Measurements from ENCODE around the gene SCNN1B. TPM values are rescaled to one million over a fixed set of nuclear protein-coding genes. Genes with fewer than 3 reads are reported as not detected.
"Not testable (repeated sequence)": the region's sequence is repeated elsewhere in the genome, so short reads cannot be mapped to it uniquely, and the experiment has no call there.

Gene SCNN1B
- total RNA-seq, 1 donor from 2014 or later: 1.4 TPM

DNA sequence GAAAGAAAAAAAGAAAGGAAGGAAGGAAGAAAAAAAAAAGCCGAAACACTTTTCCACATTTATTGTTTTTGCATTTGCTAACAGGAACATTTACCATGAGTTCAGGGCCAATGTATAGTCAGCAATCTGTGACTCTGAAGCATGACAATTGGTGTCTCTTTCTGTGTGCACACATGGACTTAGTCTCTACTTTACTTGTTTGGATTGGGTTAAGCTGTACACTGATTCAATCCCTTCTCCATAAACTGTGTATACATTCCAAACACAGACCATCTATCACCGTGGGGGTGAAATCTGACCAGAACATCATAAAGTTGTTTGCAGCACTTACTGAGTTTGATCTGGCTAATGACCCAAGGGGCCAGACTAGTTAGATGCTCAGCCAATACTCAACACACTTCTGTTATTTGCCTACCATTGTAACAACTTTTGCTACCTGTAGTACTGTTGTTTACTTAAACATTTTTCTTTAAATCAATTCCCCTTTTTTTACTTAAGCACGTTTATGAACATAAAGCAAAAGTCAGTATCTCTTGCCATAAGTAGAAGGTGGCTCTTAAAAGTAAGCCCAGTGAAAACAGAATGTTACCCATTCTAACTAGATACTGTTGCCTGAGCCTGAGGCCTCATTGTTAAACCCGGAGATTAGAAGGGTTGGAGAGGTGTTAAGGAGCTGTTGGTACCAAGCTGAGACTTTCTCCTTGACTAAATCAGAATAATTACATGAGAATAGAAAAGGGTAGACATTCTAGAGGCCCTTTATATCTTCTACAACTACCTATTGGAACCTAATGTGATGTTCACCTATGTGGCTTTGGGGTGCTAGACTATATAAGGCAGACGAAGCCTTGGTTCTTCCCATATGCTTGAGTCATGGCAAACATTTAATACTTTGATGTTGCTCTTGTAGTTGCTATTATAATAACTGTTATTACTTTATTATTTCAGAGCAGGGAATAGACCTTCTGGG, 41.8 kb downstream of the SCNN1B start:
- DNase-seq (no peak), ATAC-seq (no peak)
- intact Hi-C loops (cut with micrococcal nuclease): no loop called here

DNA sequence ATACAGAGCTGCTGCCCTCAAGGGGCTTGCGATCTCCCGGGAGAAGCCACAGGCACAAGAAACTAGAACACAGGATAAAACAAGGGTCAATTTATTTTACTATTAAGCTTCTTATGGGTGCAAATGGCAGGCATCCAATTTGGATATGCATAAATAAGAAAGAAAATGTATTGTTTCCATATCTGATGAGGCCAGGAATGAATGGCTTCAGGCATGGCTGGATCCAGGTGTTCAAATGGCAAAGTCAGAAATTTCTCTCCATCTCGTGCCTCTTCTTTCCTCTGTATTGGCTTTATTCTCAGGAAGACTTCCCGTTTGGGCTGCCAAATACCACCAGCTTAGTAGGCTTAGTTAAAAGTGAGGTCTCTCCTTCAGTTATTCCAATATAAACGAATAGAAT, 43.1 kb downstream of the SCNN1B start:
- ATAC-seq (no peak), DNase-seq (no peak)
- intact Hi-C loops (cut with micrococcal nuclease): no loop called here

DNA sequence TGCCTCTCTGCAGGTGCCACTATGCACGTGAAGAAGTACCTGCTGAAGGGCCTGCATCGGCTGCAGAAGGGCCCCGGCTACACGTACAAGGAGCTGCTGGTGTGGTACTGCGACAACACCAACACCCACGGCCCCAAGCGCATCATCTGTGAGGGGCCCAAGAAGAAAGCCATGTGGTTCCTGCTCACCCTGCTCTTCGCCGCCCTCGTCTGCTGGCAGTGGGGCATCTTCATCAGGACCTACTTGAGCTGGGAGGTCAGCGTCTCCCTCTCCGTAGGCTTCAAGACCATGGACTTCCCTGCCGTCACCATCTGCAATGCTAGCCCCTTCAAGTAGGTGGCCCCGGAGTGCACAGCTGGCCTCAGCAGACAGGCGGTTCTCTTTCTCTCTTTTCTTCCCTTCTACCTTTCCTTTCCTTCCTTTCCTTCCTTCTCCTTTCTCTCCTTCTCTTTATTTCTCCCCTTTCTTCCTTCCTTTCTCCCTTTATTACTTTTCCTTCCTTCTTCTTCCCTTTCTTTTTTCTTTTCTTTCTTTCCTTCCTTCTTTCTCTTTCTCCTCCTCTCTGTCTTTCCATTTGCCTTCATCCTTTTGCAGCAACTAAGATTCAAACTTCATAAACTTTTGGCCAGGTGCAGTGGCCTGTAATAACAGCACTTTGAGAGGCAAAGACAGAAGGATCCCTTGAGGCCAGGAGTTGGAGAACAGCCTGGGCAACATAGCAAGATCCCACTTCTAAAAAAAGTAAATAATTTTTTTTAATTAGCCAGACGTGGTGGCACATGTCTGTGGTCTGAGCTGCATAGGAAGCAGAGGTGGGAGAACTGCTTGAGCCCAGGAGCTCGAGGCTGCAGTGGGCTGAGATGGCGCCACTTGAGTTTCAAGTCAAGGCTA, 46.7 kb downstream of the SCNN1B start:
- no peak for DNase-seq
- intact Hi-C loops (cut with micrococcal nuclease): no loop called here
- ATAC-seq: no peak

DNA sequence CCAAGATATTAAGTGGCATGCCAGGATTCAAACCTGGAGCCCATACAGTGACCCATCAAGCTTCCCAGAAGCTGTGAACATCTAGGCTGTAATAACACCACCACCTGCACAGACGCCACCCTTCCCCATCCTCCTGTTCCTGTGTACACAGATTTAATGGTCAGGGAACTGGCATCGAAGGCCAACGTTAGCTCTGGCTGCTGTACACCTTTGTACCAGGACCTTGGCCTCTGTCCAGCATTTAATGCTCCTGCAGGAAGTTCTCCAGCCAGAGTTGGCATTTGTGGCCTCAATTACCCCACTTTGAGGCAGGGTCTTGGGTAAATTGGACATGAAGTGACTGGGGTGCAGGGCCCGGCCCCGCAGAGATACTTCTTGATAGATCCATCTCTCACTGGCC, 49.3 kb downstream of the SCNN1B start:
- intact Hi-C loops (cut with micrococcal nuclease): no loop called here
- ATAC-seq (no peak), DNase-seq (no peak)

DNA sequence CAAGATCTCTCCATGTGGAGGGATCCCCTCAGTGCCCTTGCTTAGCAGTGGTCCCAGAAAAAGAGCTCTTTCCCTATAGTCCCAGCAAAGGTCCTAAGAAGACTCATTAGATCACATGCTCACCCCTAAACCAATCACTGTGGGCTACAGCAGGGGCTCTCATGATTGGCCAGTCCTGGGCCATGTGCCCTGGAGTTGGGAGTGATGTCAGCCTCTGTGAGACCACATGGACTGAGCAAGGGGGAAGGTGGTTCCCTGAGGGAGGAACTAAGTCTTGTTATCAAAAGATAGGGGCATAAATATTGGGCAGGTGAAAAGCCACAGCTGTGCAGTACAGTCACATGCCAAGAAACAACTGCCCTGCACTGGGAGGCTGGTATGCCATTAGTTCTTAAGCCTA, 51.3 kb downstream of the SCNN1B start:
- intact Hi-C loops (cut with micrococcal nuclease): no loop called here
- DNase-seq (no peak), ATAC-seq (no peak)

DNA sequence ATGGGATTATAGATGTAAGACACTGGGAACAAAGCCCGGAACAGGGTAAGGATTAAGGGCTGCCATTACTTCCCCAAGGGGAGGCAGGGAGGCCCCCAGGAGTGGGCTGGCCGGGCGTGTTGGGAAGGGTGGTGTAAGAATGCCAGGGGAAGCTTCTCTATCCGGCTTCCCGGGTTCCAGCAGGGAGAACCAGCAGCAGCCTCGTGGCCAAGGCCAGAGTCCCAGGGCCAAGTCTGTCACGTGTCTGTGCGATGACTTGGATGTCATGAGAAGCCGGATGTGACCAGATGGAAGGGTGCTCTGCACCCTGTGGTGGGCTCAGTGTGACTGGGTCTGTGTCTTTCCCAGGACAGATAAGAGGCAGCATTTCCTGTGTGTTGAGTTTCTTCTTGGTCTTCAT, 52.1 kb downstream of the SCNN1B start:
- no peak for ATAC-seq
- no peak for DNase-seq
- intact Hi-C loops (cut with micrococcal nuclease): no loop called here

DNA sequence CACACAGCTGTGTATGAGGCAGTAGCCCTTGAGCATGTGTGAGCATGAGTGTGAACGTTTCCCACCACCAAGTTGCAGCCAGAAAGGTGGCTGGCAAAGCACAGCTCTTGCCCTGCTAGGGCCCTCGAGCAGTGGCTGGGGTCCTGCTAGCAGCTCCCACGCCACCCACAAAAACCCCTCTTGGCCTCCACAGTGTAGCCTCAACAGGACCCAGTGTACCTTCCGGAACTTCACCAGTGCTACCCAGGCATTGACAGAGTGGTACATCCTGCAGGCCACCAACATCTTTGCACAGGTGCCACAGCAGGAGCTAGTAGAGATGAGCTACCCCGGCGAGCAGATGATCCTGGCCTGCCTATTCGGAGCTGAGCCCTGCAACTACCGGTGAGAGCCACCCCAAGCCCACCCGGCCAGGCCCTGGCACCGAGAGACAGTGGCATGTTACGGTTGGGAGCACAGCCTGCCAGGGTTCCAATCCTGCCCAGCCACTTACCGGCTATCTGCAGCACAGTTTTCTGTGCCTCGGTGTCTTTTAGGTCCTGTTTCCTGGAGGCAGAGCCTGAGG, 53.1 kb downstream of the SCNN1B start:
- ATAC-seq: no peak
- intact Hi-C loops (cut with micrococcal nuclease): no loop called here
- DNase-seq: no peak

DNA sequence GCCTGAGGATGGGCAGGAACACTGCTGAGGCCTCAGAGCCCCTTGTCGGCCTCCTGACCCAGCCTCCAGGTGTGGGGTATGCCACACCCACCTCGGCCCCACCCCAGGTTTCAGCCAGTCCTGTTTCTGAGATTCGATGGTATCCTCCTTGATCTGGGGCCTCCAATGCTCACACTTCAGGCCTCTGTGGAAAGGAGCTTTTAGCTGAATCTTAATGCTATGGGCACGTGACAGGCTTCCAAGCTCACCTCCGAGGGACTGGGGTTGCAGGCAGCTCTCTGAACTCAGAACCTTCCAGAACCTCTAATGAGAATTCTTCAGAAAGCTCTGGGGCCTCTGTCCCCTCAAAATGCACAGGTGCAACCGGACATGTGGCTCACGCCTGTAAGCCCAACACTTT, 54.8 kb downstream of the SCNN1B start:
- DNase-seq (no peak), ATAC-seq (no peak)
- intact Hi-C loops (cut with micrococcal nuclease): no loop called here

DNA sequence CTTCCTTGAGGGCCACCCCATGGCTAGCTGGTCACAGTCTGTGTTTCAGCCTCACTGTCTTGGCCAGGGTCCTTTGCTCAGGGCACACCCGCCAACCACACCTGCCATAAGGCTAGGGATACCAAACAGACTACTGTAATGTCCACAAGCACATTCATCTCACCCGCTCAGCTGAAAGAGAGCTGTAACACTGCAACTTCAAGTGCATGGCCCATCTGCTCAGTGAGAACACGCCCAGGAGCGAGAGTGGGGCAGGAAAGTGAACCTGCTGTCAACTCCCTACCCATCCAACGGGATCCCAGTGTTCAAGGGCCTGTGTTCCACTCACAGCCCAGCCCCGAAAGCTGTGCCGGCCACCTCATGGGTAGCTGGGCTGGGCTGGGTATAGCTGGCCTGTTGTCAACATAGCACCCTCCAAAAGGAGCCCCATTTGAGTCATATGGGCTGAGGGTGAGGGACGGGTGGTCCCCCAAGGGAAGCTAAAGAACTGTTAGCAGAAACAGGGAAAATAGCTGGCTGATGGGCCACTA, 55.7 kb downstream of the SCNN1B start:
- intact Hi-C loops (cut with micrococcal nuclease): no loop called here
- ATAC-seq: no peak

DNA sequence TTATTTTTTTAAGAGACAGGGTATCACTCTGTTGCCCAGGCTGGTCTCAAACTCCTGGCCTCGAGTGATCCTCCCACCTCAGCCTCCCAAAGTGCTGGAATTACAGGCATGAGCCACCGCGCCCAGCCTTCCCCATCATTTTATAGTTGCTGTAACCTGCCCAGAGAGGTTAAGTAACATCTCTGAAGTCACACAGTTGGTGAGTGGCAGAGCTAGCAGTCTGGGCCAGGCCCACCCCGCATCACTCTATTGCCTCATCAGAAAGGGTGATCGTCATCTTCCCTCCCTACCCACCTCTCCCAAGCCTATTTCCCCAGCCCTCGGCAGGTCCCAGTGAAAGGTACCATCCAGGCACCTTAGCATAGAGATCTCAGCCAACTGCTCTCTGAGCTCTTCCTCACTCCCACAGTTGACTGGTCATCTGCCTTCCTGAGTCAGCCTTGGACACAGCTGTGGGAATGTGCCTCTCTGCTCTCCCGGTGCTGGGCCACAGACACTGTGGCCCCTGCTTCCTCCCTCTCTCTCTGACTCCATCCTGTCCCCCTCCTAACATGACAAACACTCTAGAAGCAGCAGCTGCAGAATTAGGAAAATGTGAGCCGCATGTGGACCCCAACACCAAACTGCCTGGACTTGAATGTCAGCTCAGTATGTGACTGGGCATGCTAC, 57.1 kb downstream of the SCNN1B start:
- intact Hi-C loops (cut with micrococcal nuclease): no loop called here
- DNase-seq (no peak), ATAC-seq (no peak)

More for the DNA sequence above, 55.7 kb downstream of the SCNN1B start:
- DNase-seq: no peak

DNA sequence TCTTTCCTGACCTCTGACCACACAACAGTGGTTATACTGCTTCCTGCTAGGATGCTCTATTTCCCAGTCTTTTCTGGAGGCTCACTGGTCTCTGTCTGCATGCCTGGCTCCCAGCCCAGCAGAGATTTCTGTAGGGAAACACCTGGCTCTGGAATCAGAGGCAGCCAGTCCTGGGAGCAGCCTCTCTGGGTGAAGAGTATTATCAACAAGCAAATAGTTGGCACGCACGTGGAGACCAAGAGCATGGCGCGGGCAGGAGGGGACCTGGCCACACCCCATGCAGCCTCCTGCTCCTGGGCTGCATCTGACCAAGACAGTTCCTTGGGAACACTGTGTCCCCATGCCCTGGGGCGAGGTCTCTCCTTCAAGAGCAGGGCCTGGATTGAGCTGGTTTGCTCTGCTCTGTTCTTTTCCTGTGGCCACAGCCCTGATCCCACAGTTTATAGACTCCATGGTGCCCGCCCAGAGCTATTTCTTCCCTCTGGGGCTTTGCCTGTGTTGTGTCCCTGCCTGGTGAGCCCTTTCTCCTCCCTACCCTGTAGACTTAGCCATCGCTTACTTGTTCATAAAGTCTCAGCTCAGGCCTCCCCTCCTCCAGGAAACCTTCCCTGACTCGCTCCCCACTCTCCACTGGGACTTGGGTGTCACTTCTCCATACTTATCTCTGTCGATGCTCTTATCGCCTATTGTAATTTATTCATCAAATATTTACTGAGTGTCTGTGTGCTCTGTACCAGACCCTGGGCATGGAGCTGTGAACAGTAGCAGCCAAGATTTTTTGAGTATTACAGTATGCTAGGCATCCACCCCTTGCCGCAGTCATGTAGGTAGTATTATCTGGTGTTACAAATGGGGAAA, 60.6 kb downstream of the SCNN1B start:
- peak; percentile 84 for ATAC-seq
- intact Hi-C loops (cut with micrococcal nuclease): no loop called here

DNA sequence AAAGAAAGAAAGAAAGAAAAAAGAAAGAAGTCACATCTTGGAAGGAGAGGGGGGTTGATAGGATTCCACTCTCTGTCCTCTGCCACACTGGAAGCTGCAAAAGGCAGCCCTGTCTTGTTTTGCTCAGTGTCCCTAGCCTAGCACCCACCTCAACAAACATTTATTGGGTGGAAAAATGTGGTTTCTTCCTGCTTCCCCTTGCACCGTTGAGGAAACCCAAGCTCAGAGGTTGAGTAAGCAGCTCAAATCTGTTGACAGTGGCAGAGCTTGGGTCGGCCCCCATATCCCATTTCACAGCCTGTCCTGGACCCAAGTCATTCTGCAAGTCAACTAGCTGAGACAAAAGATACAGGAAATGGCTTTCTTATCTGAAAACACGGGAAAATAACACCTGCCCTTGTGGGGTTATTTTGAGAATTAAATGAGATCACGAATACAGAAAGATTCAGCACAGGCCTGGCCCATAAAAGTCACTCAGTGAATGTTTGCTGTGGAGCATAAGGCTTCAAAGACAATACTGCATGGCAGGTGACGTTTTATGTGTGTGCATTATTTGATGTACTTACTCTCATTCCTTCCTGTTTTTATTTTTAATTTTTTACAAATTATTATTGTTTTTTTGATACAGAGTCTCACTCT, 63.6 kb downstream of the SCNN1B start:
- DNase-seq (no peak), ATAC-seq (no peak)
- intact Hi-C loops (cut with micrococcal nuclease): no loop called here

More for the DNA sequence above, 60.6 kb downstream of the SCNN1B start:
- peak; percentile 35 for DNase-seq

DNA sequence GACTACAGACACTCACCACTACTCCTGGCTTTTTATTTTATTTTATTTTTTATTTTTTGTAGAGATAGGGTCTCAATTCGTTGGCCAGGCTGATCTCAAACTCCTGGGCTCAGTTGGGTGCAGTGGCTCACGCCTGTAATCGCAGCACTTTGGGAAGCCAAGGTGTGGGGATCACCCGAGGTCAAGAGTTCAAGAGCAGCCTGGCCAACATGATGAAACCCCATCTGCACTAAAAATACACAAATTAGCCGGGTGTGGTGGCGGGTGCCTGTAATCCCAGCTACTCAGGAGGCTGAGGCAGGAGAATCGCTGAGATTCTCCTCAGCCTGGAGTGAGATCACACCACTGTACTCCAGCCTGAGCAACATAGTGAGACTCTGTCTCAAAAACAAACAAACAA, 64.2 kb downstream of the SCNN1B start:
- intact Hi-C loops (cut with micrococcal nuclease); ATAC-seq; DNase-seq: not testable (repeated sequence)

DNA sequence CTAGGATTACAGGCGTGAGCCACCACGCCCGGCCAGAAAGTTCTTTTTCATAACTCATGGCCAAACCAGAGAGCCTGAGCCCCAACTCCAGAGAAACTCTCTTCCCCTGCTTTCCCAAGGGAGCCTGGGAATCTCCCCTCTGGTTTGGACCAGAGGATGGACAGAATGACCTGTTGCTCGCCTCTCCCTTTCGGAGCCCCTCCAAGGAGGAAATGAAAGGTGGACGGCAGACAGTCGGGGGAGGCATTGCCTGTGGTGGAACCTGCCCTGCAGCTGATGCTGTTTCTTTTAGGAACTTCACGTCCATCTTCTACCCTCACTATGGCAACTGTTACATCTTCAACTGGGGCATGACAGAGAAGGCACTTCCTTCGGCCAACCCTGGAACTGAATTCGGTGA, 65.5 kb downstream of the SCNN1B start:
- DNase-seq (no peak), ATAC-seq (no peak)
- intact Hi-C loops (cut with micrococcal nuclease): no loop called here

DNA sequence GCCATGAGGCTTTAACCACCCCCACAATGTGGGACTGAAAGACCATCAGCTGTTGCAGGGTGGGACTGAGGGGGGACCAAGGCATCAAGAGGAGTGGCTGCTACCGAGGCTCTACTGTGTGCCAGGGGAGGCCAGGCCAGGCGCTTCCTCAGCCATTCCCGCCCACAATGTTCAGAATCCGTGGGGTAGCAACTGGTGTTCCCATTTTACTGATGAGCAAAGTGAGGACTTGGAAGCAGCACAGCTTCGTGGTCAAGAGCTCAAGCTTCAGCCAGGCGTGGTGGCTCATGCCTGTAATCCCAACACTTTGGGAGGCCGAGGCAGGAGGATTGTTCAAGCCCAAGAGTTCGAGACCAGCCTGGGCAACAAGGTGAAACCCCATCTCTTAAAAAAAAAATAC, 65.9 kb downstream of the SCNN1B start:
- no peak for DNase-seq
- intact Hi-C loops (cut with micrococcal nuclease): no loop called here
- no peak for ATAC-seq

DNA sequence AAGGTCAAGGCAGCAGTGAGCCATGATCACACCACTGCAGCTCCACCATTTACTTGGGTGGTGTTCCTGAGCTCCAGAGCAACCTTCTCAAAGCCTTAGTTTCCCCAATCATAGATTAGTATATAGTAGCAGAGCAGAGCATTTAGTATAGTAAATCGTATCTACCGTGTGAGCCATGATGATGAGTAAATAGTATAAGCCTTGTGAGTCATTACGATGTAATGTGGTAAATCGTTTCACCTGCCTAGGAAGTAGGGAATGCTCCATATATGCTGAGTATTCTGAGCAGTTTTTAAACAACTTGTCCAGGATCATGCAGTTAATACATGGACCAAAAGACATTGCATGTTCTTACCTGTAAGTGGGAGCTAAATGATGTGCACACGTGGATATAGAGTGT, 66.4 kb downstream of the SCNN1B start:
- ATAC-seq (no peak), DNase-seq (no peak)
- intact Hi-C loops (cut with micrococcal nuclease): no loop called here

DNA sequence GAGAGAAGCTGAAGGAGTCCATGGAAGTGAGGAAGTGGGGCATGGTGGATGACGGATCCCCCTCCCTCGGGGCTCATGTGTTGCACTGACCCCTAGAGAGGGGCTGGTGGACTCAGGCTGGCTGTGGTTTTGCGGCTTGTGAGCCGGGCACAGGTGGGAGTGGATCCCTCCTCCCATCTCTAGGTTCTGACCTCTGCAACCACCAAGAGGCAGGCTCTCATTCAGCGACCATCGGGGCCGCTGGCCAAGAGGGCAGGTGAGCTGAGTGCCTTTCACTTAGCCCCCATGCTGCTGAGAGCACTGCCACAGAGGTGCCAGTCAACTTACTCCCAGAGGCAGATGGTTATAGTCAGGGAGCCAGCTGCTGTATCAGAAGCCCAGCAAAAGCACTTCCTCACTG, 67.3 kb downstream of the SCNN1B start:
- intact Hi-C loops (cut with micrococcal nuclease): no loop called here

DNA sequence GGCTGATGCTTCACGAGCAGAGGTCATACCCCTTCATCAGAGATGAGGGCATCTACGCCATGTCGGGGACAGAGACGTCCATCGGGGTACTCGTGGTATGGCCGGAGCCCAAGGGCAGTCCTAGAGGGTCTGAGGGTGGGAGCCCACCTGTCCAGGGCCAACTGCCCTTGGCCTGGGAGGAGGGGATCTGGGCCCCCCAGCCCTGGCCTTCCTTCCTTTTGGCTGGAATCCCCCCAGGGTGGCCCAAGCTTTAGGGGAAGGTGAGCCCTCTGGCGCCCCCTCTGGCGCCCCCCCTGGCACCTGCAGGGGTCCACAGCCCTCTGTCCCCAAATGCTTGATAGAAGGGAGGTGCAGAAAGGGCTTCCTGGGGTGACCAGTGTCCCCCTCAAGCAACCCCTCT, 69.3 kb downstream of the SCNN1B start:
- ATAC-seq: no peak
- intact Hi-C loops (cut with micrococcal nuclease): no loop called here
- DNase-seq: no peak

More for the DNA sequence above, 67.3 kb downstream of the SCNN1B start:
- no peak for ATAC-seq
- no peak for DNase-seq
